DOHH2 (cell line): ENCODE data around the gene TMEM243.

Experiments used
- EZH2phosphoT487 ChIP-seq: fragments of 200-600 bp; sonication (generic); IDR thresholded peaks from 2 replicates; pipeline ENCODE4 v1.6.1; 2017; ENCODE audit warnings: borderline replicate concordance, mild to moderate bottlenecking, antibody characterized with exemption, low read length, moderate library complexity, mixed read lengths
- TF ChIP-seq, protein P1 (sequence below): fragments of 200-600 bp; sonication (generic); IDR thresholded peaks from one replicate; pipeline ENCODE4 v1.5.1; 2014; ENCODE audit warnings: antibody characterized with exemption, mild to moderate bottlenecking, low read depth, low read length; ENCODE audit not compliant: poor library complexity, severe bottlenecking

DNA sequence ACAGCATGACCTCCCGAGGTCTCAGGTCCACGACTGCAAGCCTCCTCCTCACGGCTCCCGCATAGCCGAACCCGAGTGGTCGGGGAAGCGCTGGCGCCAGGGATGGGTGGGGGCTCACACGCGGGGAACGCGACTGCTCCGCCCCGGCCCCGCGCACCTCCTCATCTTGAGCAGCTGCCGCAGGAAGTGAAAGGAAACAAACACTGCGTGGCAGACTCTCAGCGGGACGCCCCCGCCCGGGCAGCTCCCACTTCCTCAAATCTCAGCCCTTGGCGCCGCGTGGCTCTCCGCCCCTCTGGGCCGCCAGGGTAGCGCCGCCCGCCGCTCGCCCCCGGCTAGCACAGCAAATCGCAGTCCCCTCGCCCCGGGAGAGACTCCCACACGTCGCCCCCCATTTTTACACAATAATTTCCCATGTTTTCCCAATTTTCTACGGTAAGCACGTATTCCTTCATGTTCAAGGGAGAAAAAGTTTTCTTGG is at the start of gene TMEM243:
- TF ChIP-seq, protein P1, sequence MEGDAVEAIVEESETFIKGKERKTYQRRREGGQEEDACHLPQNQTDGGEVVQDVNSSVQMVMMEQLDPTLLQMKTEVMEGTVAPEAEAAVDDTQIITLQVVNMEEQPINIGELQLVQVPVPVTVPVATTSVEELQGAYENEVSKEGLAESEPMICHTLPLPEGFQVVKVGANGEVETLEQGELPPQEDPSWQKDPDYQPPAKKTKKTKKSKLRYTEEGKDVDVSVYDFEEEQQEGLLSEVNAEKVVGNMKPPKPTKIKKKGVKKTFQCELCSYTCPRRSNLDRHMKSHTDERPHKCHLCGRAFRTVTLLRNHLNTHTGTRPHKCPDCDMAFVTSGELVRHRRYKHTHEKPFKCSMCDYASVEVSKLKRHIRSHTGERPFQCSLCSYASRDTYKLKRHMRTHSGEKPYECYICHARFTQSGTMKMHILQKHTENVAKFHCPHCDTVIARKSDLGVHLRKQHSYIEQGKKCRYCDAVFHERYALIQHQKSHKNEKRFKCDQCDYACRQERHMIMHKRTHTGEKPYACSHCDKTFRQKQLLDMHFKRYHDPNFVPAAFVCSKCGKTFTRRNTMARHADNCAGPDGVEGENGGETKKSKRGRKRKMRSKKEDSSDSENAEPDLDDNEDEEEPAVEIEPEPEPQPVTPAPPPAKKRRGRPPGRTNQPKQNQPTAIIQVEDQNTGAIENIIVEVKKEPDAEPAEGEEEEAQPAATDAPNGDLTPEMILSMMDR: peak; percentile 84
- no peak for TF ChIP-seq EZH2phosphoT487
